H9 (cell line): Measurements from ENCODE around the gene RAX2. TPM values are rescaled to one million over a fixed set of nuclear protein-coding genes. Genes with fewer than 3 reads are reported as not detected.
"Not testable (repeated sequence)": the region's sequence is repeated elsewhere in the genome, so short reads cannot be mapped to it uniquely, and the experiment has no call there.

Source experiments
- DNase-seq: peaks from one replicate; pipeline ENCODE4 v3.0.0-alpha.2; 2017
- H2AFZ ChIP-seq: one replicate; pipeline ENCODE4 v1.6.1; 2013; ENCODE audit warnings: mild to moderate bottlenecking, low read length, control low read depth, moderate library complexity
- H2AK5ac ChIP-seq: 2 replicates; pipeline ENCODE4 v1.6.1; 2013; ENCODE audit warnings: low read length, control low read depth, mixed read lengths; ENCODE audit not compliant: insufficient read length
- H2BK120ac ChIP-seq: one replicate; pipeline ENCODE4 v1.6.1; 2013; ENCODE audit warnings: low read depth, mild to moderate bottlenecking, low read length, control low read depth, inconsistent platforms; ENCODE audit not compliant: poor library complexity, severe bottlenecking
- H2BK12ac ChIP-seq: 2 replicates; pipeline ENCODE4 v1.6.1; 2013; ENCODE audit warnings: low read length, control low read depth, mixed read lengths, low read depth; ENCODE audit not compliant: insufficient read length
- H2BK15ac ChIP-seq: 2 replicates; pipeline ENCODE4 v1.6.1; 2013; ENCODE audit warnings: low read depth, low read length, control low read depth
- H2BK20ac ChIP-seq: one replicate; pipeline ENCODE4 v1.6.1; 2013; ENCODE audit warnings: low read depth, mild to moderate bottlenecking, low read length, control low read depth, inconsistent platforms; ENCODE audit not compliant: poor library complexity, severe bottlenecking
- H2BK5ac ChIP-seq: 2 replicates; pipeline ENCODE4 v1.6.1; 2013; ENCODE audit warnings: low read length, control low read depth, mixed read lengths; ENCODE audit not compliant: insufficient read length
- H3K14ac ChIP-seq: 2 replicates; pipeline ENCODE4 v1.6.1; 2013; ENCODE audit warnings: low read length, control low read depth; ENCODE audit not compliant: insufficient read depth
- H3K18ac ChIP-seq: 2 replicates; pipeline ENCODE4 v1.6.1; 2013; ENCODE audit warnings: low read depth, mild to moderate bottlenecking, mixed read lengths, low read length, control low read depth; ENCODE audit not compliant: insufficient read length
- H3K23ac ChIP-seq: 2 replicates; pipeline ENCODE4 v1.6.1; 2013; ENCODE audit warnings: low read length, control low read depth, mixed read lengths, low read depth; ENCODE audit not compliant: insufficient read length
- H3K23me2 ChIP-seq: 2 replicates; pipeline ENCODE4 v1.6.1; 2013; ENCODE audit warnings: low read depth, mild to moderate bottlenecking, mixed read lengths, low read length, control low read depth; ENCODE audit not compliant: insufficient read length, poor library complexity, severe bottlenecking
- H3K27ac ChIP-seq: 2 replicates; pipeline ENCODE4 v1.5.1; 2013; ENCODE audit warnings: low read length, control low read depth, mixed read lengths, low read depth; ENCODE audit not compliant: insufficient read length
- H3K27me3 ChIP-seq: 2 replicates; pipeline ENCODE4 v1.6.1; 2013; ENCODE audit warnings: low read length, control low read depth, inconsistent platforms; ENCODE audit not compliant: insufficient read depth
- H3K4ac ChIP-seq: 2 replicates; pipeline ENCODE4 v1.6.1; 2013; ENCODE audit warnings: low read depth, mild to moderate bottlenecking, control low read depth, inconsistent platforms, low read length, moderate library complexity
- H3K4me1 ChIP-seq: 2 replicates; pipeline ENCODE4 v1.6.1; 2013; ENCODE audit warnings: low read length, control low read depth, inconsistent platforms; ENCODE audit not compliant: insufficient read depth
- H3K4me2 ChIP-seq: 2 replicates; pipeline ENCODE4 v1.6.1; 2013; ENCODE audit warnings: low read length, control low read depth, mixed read lengths; ENCODE audit not compliant: insufficient read length, insufficient read depth
- H3K56ac ChIP-seq: 2 replicates; pipeline ENCODE4 v1.6.1; 2013; ENCODE audit warnings: low read depth, mild to moderate bottlenecking, mixed read lengths, low read length, control low read depth; ENCODE audit not compliant: insufficient read length
- H3K79me1 ChIP-seq: 2 replicates; pipeline ENCODE4 v1.6.1; 2013; ENCODE audit warnings: low read depth, mild to moderate bottlenecking, moderate library complexity, low read length, control low read depth, inconsistent platforms; ENCODE audit not compliant: insufficient read depth, poor library complexity, severe bottlenecking
- H3K79me2 ChIP-seq: 2 replicates; pipeline ENCODE4 v1.6.1; 2013; ENCODE audit warnings: low read length, control low read depth, inconsistent platforms; ENCODE audit not compliant: insufficient read depth
- H3K9ac ChIP-seq: 2 replicates; pipeline ENCODE4 v1.6.1; 2013; ENCODE audit warnings: low read length, control low read depth, mixed read lengths; ENCODE audit not compliant: insufficient read length; ENCODE audit errors: extremely low read depth
- H3K9me3 ChIP-seq: one replicate; pipeline ENCODE4 v1.6.1; 2013; ENCODE audit warnings: low read depth, low read length, inconsistent platforms; ENCODE audit not compliant: control insufficient read depth
- H3T11ph ChIP-seq: one replicate; pipeline ENCODE4 v1.6.1; 2013; ENCODE audit warnings: mild to moderate bottlenecking, low read length, control low read depth, inconsistent platforms
- H4K20me1 ChIP-seq: one replicate; pipeline ENCODE4 v1.6.1; 2013; ENCODE audit not compliant: control insufficient read depth, insufficient read length, insufficient read depth
- H4K5ac ChIP-seq: 2 replicates; pipeline ENCODE4 v1.6.1; 2013; ENCODE audit warnings: low read depth, mild to moderate bottlenecking, mixed read lengths, low read length, control low read depth; ENCODE audit not compliant: insufficient read length
- H4K8ac ChIP-seq: replicated peaks from 2 replicates; pipeline ENCODE4 v1.6.1; 2013; ENCODE audit warnings: low read length, control low read depth, mixed read lengths, low read depth; ENCODE audit not compliant: insufficient read length
- H4K91ac ChIP-seq: 2 replicates; pipeline ENCODE4 v1.6.1; 2013; ENCODE audit warnings: low read depth, mild to moderate bottlenecking, moderate library complexity, mixed read lengths, low read length, control low read depth; ENCODE audit not compliant: insufficient read length
- H3K27ac Mint-ChIP-seq, 3 experiments: 2 replicates in 2 of 3; 3 replicates in 1 of 3; pipeline ENCODE4 v1.8.0; 2020 to 2021; ENCODE audit warnings: mixed read lengths in 3 of 3, mild to moderate bottlenecking in 1 of 3, moderate library complexity in 1 of 3
- H3K27me3 Mint-ChIP-seq: 2 replicates; pipeline ENCODE4 v1.8.0; 2021; ENCODE audit warnings: low read depth, mild to moderate bottlenecking, moderate library complexity, mixed read lengths
- H3K36me3 Mint-ChIP-seq, 3 experiments: 2 replicates in 2 of 3; 3 replicates in 1 of 3; pipeline ENCODE4 v1.8.0; 2020 to 2021; ENCODE audit warnings: low read depth in 3 of 3, mixed read lengths in 3 of 3; ENCODE audit not compliant: insufficient read depth in 1 of 3
- H3K4me1 Mint-ChIP-seq, 2 experiments: 2 replicates each; pipeline ENCODE4 v1.8.0; 2020; ENCODE audit warnings: mixed read lengths in 2 of 2
- H3K4me3 Mint-ChIP-seq, 2 experiments: 2 replicates in 1 of 2; 3 replicates in 1 of 2; pipeline ENCODE4 v1.8.0; 2020 to 2021; ENCODE audit warnings: mild to moderate bottlenecking in 2 of 2, mixed read lengths in 2 of 2, moderate library complexity in 1 of 2
- H3K9me3 Mint-ChIP-seq, 2 experiments: 2 replicates in 1 of 2; 3 replicates in 1 of 2; pipeline ENCODE4 v1.8.0; 2020; ENCODE audit warnings: mild to moderate bottlenecking in 2 of 2, mixed read lengths in 2 of 2, moderate library complexity in 1 of 2
- WGBS: extraction: QIAGEN DNeasy Blood & Tissue Kit; methylation state at CpG from one replicate; pipeline ENCODE4 v1.1.7; 2013; ENCODE audit warnings: missing lambda C conversion rate, low lambda C conversion rate, mixed read lengths; ENCODE audit not compliant: insufficient read length; ENCODE audit errors: extremely low coverage; 5-methylcytosine and 5-hydroxymethylcytosine counted together
- total RNA-seq: library from RNA; stranded (reverse); gene quantifications from 2 replicates; pipeline ENCODE4 v1.2.1, GENCODE V29; 2021
- TF ChIP-seq, protein P1 (sequence below): fragments of 200-600 bp; sonication (generic); conservative IDR thresholded peaks from 3 replicates; pipeline ENCODE4 v1.8.0; 2021; ENCODE audit warnings: antibody characterized with exemption, mild to moderate bottlenecking

RAX2 gene
- total RNA-seq, 1 experiment from 2014 or later, result not detected

DNA sequence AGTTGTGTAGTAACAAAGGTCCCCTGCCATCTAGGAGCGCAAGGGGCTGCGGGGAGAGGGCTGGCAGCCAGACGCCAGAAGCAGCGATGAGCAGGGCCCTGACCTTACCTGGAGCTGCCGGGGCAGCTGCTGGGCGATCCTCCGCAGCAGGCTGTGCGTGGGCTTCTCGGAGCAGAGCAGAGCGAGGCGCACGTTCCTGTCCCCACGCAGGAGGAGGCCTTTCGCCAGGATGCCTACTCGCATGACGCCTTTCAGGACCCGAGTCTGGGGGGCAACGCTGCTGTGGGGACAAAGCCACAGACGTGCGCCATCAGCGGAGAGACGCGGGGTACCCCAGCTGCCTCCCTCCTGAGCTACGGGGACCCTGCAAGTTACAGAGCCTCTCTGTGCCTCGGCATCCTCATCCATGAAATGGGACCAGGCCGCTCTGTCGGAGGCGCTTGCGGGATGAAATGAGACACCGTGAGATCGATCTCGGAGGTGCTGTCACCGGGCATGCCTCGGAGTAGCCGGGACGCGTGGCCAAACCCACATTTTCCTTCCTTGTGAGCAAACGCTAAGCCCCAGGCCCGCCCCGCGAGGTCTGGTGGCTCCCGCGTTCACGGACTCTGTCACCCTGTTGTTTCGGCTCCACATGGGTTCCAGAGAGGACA, 44.7 kb upstream of the RAX2 start:
- H3K23ac ChIP-seq, result no peak overlapping the region
- no peak overlapping the region for H2AFZ ChIP-seq
- H2BK120ac ChIP-seq, result no peak overlapping the region
- no peak overlapping the region for H3K56ac ChIP-seq
- no peak overlapping the region for H3K9ac ChIP-seq
- H4K5ac ChIP-seq, result no peak overlapping the region
- no peak overlapping the region for H2BK12ac ChIP-seq
- no peak overlapping the region for H3K27ac ChIP-seq
- no peak overlapping the region for H3K18ac ChIP-seq
- no peaks in the 10 kb centered on the region for H3K27me3 ChIP-seq
- WGBS, result no CpG with 5 or more reads among the region's 45 CpGs
- no peak overlapping the region for H3T11ph ChIP-seq
- H3K4me2 ChIP-seq, result no peak overlapping the region
- H2BK15ac ChIP-seq, result no peak overlapping the region
- H3K9me3 ChIP-seq, result no peaks in the 10 kb centered on the region
- no peak overlapping the region for H3K4ac ChIP-seq
- H3K14ac ChIP-seq, result peak overlapping the region; percentile 52; the same call in 1 of the 2 replicates
- peaks cover 2% of the 10 kb centered on the region for H3K27me3 Mint-ChIP-seq
- no peak overlapping the region for H2BK20ac ChIP-seq
- H2BK5ac ChIP-seq, result no peak overlapping the region
- H3K4me1 Mint-ChIP-seq, result no peaks in the 10 kb centered on the region
- H3K4me3 Mint-ChIP-seq, result no peak overlapping the region
- no peak for DNase-seq
- no peaks in the 10 kb centered on the region for H3K9me3 Mint-ChIP-seq
- no peaks in the 10 kb centered on the region for H3K4me1 ChIP-seq
- H2AK5ac ChIP-seq, result no peak overlapping the region
- no peak overlapping the region for H3K27ac Mint-ChIP-seq
- H3K79me1 ChIP-seq, result no peaks in the 10 kb centered on the region
- H4K20me1 ChIP-seq, result peaks cover 2% of the 10 kb centered on the region
- no peaks in the 10 kb centered on the region for H3K23me2 ChIP-seq
- H4K8ac ChIP-seq, result no peak overlapping the region
- no peaks in the 10 kb centered on the region for H3K36me3 Mint-ChIP-seq
- TF ChIP-seq, protein P1, sequence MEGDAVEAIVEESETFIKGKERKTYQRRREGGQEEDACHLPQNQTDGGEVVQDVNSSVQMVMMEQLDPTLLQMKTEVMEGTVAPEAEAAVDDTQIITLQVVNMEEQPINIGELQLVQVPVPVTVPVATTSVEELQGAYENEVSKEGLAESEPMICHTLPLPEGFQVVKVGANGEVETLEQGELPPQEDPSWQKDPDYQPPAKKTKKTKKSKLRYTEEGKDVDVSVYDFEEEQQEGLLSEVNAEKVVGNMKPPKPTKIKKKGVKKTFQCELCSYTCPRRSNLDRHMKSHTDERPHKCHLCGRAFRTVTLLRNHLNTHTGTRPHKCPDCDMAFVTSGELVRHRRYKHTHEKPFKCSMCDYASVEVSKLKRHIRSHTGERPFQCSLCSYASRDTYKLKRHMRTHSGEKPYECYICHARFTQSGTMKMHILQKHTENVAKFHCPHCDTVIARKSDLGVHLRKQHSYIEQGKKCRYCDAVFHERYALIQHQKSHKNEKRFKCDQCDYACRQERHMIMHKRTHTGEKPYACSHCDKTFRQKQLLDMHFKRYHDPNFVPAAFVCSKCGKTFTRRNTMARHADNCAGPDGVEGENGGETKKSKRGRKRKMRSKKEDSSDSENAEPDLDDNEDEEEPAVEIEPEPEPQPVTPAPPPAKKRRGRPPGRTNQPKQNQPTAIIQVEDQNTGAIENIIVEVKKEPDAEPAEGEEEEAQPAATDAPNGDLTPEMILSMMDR, result no peak
- H3K79me2 ChIP-seq, result no peaks in the 10 kb centered on the region
- H4K91ac ChIP-seq, result no peak overlapping the region

DNA sequence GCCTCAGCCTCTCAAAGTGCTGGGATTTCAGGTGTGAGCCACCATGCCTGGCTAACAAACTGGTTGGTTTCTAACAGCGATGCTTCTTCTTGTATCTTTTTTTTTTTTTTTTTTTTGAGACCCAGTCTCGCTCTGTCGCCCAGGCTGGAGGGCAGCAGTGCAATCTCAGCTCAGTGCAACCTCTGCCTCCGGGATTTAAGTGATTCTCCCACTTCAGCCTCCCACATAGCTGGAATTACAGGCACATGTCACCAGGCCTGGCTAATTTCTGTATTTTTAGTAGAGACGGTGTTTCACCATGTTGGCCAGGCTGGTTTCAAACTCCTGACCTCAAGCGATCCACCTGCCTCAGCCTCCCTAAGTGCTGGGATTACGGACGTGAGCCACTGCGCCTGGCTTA, 44.1 kb upstream of the RAX2 start:
- not testable (repeated sequence) for H3K9me3 Mint-ChIP-seq, H3K27me3 Mint-ChIP-seq, H4K20me1 ChIP-seq, H3K27me3 ChIP-seq, H2BK5ac ChIP-seq, H2BK20ac ChIP-seq, H3K4me3 Mint-ChIP-seq, H2AFZ ChIP-seq, H3K36me3 Mint-ChIP-seq, H3K56ac ChIP-seq, DNase-seq, H3K4me2 ChIP-seq, H2BK15ac ChIP-seq, H4K91ac ChIP-seq, H3K79me1 ChIP-seq, H2AK5ac ChIP-seq, H3K9ac ChIP-seq, H3K23me2 ChIP-seq, H3K27ac Mint-ChIP-seq, H3K23ac ChIP-seq, H3T11ph ChIP-seq, H4K5ac ChIP-seq, H2BK12ac ChIP-seq, H3K9me3 ChIP-seq, H3K4me1 Mint-ChIP-seq, H2BK120ac ChIP-seq, H3K27ac ChIP-seq, H3K18ac ChIP-seq, H3K4me1 ChIP-seq, H4K8ac ChIP-seq, H3K14ac ChIP-seq, H3K4ac ChIP-seq, H3K79me2 ChIP-seq
- WGBS, result no CpG with 5 or more reads among the region's 9 CpGs
